KBM-7 (cell line): ENCODE measurements around the gene KCNIP3.

ENCODE experiments used
- DNase-seq: peaks from one replicate; pipeline ENCODE4 v3.0.0-alpha.2; 2015
- in situ Hi-C: fragments of 300-500 bp; cut with MboI; formaldehyde crosslinking; loops from 2 replicates; pipeline ENCODE4 v1.14.3; 2020; ENCODE audit warnings: low sequenced_read_pairs, low pct_unique_long_range_greater_than_20kb, mixed read lengths

Gene KCNIP3

DNA sequence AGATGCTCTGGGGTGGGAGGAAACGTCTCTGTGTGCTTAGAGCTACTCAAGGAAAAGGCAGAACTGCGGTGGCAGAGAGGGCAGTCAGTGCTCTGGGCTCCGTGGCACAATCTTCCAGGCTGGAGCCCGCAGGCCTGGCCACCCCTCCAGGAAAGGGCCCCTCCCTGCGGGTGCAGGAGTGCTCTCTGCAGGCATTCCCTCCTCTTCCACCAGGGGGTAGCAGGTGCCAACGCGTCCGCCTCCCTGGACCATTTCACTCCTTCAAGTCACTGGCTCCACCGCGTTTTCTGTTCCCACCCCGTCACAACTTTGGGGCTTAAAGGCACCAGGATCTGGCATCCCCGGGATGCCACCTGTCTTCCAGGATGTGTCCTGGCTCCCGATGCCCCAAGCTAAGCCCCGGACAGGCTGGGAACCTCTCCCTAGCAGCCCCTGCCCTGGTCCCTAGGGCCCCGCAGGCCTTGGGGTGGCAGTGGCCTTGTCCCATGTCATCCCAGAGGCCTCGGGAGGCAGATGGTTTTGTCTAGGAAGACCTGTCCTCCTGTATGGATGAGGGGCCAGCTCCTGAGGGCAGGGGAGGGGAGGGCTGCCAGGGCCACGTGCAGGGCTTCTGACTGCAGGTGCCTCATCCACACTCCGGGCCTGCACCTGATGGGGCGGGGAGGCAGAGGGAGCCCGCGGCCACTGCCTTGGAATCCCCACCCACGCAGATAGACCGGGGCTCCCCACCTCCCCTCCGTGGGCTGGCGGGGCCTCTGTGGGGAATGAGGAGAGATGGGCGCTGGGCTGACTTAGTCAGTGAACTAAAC, 26.4 kb downstream of the KCNIP3 start:
- DNase-seq = no peak
- in situ Hi-C loops = no loop called here

GRCh38 chr2:95325026-95325425, 27.9 kb downstream of the KCNIP3 start:
- no peak for DNase-seq
- in situ Hi-C loops = no loop called here

DNA sequence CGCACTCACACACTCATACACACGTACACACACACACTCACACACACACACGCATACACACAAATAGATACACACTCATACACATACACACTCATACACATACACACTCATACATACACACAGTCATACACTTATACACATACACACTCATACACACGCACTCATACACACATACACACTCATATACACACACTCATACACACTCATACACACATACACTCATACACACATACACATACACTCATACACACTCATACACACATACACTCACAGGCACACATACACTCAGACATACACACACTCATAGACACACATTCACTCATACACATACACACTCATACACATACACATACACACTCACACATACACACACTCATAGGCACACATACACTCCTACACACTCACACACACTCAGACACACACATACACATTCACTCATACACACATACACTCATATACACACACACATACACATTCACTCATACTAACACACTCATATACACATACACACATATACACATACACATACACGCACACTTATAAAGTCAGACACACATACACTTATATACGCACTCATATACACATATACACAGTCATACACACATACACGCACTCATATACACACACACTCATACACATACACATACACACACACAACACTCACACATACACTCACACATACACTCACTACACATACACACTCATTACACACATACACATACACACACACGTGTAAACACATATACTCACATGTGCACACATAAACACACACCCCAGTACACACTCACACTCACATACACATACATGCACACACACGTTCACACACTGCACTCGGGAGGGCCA, 28.7 kb downstream of the KCNIP3 start:
- no peak for DNase-seq
- in situ Hi-C loops = no loop called here

- in situ Hi-C loops = no loop called here
- no peak for DNase-seq
Measured at GRCh38 chr2:95326433-95327140, 29.4 kb downstream of the KCNIP3 start.

- in situ Hi-C loops = no loop called here
Measured at GRCh38 chr2:95327861-95328260, 30.7 kb downstream of the KCNIP3 start.

DNA sequence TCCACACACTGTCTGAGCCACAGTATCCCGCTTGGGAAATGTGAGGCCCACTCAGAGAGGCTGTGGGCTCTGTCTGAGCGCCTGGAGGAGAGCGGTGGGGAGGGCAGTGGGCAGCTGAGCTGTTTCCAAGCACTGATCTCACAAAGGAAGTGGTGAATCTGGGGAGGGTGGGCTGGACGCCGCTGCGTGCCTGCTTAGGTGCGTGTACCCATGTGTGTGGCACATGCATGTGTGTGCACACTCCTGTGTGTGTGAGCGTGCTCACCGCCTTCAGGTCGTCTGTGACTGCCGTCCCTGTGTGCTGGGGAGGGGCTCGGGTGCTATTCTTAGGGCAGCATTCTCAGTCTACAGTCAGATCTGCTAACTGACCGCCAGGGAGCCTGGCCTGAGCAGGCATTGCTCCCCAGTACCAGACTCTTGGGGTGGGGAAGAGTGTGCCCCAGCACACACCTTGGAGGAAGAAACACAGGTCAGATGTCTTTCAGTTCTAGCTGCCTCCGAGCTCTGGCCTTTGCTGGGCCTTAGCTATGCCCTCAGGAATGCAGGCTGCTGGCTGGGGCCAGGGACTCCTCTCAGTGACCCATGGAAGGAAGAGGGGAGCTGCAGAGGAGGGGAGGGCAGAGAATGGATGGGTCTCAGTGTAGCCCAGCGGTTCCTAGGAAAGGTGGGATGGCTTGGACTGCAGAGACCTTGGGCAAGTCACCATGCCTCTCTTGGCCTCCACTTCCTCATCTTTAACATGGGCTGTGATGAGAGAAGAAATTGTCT, 31.4 kb downstream of the KCNIP3 start:
- in situ Hi-C loops = no loop called here
- DNase-seq = no peak

More at GRCh38 chr2:95327861-95328260, 30.7 kb downstream of the KCNIP3 start:
- no peak for DNase-seq

GRCh38 chr2:95329401-95329800, 32.3 kb downstream of the KCNIP3 start:
- DNase-seq = no peak
- in situ Hi-C loops = no loop called here

DNA sequence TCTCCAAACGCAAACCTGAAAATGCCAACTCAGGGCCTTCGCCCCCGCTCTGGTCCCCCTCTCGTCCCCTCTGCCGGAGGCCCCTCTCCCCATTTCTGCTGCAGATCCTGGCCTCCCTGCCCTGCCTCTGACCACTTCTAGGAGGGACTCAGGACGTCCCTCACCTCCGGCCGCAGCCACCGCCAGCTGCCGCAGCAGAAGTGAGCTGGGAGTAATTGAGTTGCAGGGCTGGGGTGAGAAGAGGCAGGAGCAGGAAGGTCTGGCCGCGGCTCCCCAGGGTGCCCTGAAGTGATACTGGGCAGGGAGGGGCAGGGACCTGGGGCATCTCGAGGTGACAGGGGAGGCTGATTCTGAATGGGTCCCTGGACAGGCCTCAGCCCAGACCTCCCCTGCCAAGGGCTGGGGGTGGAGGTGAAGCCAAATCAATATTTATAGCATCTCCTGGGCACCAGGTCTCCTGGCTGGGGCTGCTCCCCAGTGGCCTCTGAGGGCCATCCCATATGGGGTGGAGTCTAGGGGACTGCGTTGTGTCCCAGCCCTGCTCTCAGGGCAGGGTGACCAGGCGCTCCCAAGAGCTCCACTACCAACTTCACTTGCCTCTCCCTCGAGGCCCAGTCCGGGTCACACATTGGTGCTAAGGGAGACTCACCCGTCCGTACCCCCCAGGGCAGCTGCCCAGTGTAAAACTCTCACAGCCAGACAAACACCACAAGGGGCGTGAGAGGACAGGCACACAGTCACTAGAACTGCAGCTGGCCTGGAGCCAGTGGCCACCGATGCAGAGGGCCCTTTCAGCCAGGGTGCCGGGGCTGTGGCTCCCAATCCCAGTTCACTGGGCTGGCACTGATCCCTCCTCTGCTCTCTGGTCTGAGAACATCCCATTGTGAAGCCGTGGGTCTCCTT, 33.0 kb downstream of the KCNIP3 start:
- DNase-seq = no peak
- in situ Hi-C loops = no loop called here

DNA sequence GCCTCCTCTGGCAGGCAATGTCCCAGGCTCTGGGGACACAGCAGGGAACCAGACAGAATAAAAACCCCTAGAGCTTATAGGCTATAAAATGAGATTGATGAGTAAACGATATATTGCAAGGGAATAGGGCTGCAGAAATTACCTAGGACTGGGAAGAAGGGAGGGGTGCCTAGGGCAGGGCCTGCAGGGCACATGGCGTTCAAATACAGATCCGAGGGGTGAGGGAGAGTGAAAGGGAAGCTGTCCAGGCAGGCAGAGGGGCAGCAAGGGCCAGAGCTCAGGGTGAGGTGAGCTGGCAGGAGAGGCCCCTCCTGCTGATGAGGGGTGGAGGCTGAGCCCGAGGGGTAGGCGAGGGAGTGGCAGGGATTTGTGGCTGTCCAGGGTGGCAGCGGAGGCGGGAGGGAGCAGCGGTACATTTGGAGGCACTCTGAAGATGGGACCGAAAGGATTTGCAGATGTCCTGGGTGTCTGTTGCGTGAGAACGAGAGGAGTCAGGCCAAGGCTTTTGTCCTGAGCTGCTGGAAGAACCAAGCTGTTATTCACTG, 33.7 kb downstream of the KCNIP3 start:
- in situ Hi-C loops = no loop called here
- no peak for DNase-seq

DNA sequence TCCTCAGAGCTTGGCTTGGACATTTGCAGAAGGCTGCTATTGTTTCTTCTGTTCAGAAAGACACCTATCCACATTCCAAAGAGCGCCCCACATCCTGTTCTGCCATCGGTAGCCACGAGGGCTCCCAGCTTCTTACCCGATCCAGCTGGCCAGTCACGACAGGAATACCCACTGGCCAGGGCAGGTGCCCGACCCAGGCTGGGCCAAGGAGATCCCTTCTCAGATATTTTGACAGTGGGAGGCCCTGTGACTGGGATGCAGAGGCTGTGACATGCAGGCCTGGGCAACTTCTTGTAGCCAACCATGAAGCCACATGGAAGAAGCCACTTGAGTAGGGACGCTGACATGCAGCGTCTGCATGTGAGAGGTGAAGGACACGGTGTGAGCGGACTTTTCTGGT, 34.5 kb downstream of the KCNIP3 start:
- no peak for DNase-seq
- in situ Hi-C loops = no loop called here

DNA sequence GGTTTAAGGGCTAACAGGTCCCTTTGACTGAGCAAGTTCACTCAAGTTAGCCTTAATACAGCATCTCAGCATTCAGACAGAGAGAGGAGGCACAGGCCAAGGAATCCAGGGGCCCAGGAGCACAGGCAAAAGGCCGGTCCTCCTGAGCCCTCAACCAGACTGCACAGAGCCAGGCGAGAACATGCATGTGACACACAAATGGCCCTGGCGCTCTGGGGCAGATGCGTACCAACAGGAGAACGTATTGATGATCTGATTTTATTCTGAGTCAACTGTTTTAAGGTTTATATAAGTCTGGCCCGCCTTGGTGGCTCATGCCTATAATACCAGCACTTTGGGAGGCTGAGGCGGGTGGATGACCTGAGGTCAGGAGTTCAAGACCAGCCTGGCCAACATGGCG, 34.9 kb downstream of the KCNIP3 start:
- in situ Hi-C loops = no loop called here
- DNase-seq = no peak

DNA sequence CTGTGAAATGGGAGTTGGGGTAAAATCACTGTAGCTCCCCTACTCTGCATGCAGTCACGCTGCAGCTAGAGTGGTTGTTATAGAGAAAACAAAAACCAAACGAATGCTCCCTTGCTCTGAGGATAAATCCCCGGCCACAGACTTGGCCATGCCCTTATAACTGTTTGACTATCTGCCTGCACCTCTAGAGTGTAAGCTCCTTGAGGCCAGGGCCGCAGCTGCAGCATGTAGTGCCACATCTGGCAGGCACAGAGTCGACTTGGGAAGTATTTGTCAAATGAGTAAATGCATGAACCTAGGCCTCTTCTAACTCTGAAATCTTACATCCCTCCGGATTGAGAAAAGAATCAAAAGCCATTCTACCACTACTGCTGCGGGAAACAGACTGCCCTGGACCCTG, 35.9 kb downstream of the KCNIP3 start:
- no peak for DNase-seq
- in situ Hi-C loops = no loop called here

DNA sequence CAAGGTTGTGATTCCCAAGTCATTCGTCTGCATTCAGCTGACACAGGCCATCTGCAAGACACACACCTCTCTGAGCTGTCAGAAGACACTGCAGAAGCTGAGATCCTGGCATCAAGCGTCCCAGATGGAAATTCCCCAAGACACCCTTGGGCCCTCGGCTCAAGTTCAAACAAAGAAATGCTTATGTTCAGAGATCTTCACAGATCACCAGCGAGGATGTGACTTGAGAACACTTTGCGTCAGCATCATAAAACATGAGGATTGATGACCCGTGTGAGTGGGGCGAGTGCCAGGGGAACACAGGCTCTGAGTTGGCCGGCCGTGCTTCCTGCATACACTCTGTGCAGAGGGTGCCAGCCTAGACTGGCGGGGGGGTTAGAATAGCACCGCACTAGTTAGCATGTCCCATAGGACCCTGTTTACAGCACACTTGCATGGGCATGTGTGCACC, 36.8 kb downstream of the KCNIP3 start:
- no peak for DNase-seq
- in situ Hi-C loops = no loop called here

DNA sequence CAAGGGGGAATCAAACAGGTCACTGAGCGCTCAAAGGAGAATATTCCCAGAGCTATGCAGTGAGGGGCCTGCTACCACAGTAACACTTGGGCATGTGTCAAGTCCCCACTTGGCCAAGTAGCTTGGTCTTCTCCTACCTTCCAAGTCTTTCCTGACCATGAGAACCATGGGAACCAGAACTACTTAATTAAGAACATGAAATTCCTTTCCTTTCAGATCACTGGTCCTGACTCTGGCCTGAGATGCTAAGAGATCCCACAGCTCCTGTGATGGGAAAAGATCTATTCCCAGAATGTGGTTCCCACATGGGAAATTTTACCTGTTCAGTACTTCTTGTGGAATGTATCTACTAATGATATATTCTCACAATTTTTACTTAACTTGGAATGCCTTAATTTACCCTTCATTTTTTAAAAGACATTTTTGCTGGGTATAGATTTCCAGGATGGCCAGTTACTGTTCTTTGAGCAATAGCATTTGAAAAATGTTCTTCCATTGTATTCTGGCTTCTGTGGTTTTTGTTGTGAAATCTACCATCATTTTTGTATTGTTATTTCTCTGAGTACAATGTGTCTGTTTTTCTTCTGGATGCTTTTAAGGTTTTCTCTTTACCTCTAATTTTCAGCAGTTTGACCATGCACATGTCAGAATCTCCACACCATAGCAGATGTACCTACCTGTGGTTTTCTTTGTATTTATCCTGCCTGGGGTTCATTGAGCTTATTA, 37.9 kb downstream of the KCNIP3 start:
- in situ Hi-C loops = no loop called here
- no peak for DNase-seq

DNA sequence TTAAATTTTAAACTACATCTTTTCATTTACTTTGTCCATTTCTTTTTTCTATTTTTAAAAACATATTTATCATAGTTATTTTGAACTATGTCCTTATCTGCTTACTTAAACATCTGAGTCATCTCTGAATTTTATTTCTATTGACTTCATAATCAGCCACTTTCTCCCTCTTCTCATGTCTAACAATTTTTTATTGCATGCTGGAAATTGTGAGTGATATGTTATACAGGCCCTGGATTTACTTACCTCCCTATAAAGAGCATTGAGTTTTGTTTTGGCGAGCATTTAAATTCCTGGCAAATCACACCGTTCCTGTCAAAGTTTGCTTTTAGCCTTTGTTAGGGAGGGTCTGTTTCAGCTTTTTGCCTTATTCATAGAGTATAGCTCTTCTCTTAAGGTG, 39.3 kb downstream of the KCNIP3 start:
- no peak for DNase-seq
- in situ Hi-C loops = no loop called here

- no peak for DNase-seq
- in situ Hi-C loops = no loop called here
Measured at GRCh38 chr2:95337829-95338228, 40.7 kb downstream of the KCNIP3 start.

DNA sequence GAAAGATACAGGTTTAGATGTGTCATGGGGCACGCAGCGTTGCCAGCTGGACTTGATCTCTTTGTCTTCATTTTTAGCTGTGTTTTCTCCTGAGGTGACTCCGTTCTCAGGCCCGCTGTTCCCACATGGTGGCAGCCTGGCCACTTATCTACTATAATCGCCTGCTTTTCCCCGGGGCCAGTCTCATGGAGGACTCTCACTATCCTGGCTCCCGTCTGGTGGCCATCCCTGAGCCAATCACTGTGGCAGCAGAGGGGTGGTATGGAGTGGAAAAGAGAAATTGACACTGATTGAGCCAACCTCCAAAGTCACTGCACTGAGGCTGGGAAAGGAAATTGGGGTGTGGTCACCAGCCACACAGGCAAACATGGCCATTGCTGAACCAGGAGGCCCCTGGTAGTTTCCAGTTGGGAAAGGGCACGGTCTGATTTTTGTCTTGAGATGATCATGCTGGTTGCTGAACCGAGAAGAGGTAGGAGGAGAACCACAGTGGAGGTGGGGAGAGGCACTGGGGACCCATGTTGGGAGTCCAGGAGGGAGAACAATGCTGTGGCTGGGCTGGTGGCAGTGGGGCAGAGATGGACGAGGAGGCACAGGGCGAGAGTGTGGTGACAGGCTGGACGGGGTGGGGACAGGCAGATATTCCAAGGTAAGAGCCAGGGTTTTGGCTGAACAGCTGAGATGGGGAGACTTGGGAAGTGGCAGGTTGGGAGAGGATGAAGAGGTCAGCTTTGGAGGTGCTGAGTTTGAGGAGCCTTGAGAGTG, 45.6 kb downstream of the KCNIP3 start:
- DNase-seq = no peak
- in situ Hi-C loops = no loop called here
